H1 (cell line): Measurements from ENCODE around the gene SNX25. TPM values are rescaled to one million over a fixed set of nuclear protein-coding genes. Genes with fewer than 3 reads are reported as not detected.

Experiments used
- CTCF ChIA-PET: fragments of 300-600 bp; sonication (Branson Sonifier 250); formaldehyde crosslinking; loops from one replicate; lab custom pipeline; 2021; ENCODE audit not compliant: partially characterized antibody; lab: Charles Lee
- POLR2A ChIA-PET: fragments of 300-600 bp; sonication (Branson Sonifier 250); formaldehyde crosslinking; loops from one replicate; lab custom pipeline; 2021; ENCODE audit warnings: inconsistent platforms; ENCODE audit not compliant: partially characterized antibody; lab: Charles Lee
- DNase-seq, 2 experiments: peaks; one replicate each; pipeline versions ENCODE4 v3.0.0 to v3.0.0-alpha.2; 2010 to 2022; ENCODE audit warnings: low spot score in 2 of 2, low read depth in 1 of 2, mixed read lengths in 1 of 2
- FAIRE-seq: peaks from 2 replicates; lab custom pipeline; 2011; peaks lifted over from hg19 to GRCh38; lab: Jason Lieb, UNC
- H2AFZ ChIP-seq: 2 replicates; pipeline ENCODE4 v1.8.1; 2012; ENCODE audit warnings: low read length, inconsistent platforms
- H2AK5ac ChIP-seq: 2 replicates; pipeline ENCODE4 v1.6.1; 2013; ENCODE audit warnings: low read depth, low read length
- H2BK120ac ChIP-seq: replicated peaks from 2 replicates; pipeline ENCODE3; 2013; ENCODE audit warnings: low read depth, low read length, inconsistent platforms
- H2BK12ac ChIP-seq: 2 replicates; pipeline ENCODE4 v1.6.1; 2013; ENCODE audit warnings: low read depth, low read length
- H2BK15ac ChIP-seq: 2 replicates; pipeline ENCODE4 v1.6.1; 2013; ENCODE audit warnings: low read length
- H2BK20ac ChIP-seq: 2 replicates; pipeline ENCODE4 v1.6.1; 2013; ENCODE audit warnings: low read length
- H2BK5ac ChIP-seq: 2 replicates; pipeline ENCODE4 v1.6.1; 2013; ENCODE audit warnings: low read depth, low read length
- H3K14ac ChIP-seq: 2 replicates; pipeline ENCODE4 v1.6.1; 2013; ENCODE audit warnings: inconsistent platforms; ENCODE audit not compliant: insufficient read length
- H3K18ac ChIP-seq: 2 replicates; pipeline ENCODE4 v1.6.1; 2013; ENCODE audit warnings: low read length; ENCODE audit errors: extremely low read depth
- H3K23ac ChIP-seq: 2 replicates; pipeline ENCODE4 v1.6.1; 2013; ENCODE audit warnings: inconsistent platforms; ENCODE audit not compliant: insufficient read length
- H3K23me2 ChIP-seq: 2 replicates; pipeline ENCODE4 v1.6.1; 2013; ENCODE audit warnings: low read depth, low read length
- H3K27ac ChIP-seq: 2 replicates; pipeline ENCODE4 v1.6.1; 2011; ENCODE audit warnings: low read depth, low read length, inconsistent platforms
- H3K27me3 ChIP-seq, 4 experiments: replicated peaks in 1 of 4; 1 replicate in 1 of 4; 2 replicates in 3 of 4; pipeline versions ENCODE4 v1.6.1 to v1.8.1; 2011 to 2013; ENCODE audit warnings: low read length in 3 of 4, mild to moderate bottlenecking in 3 of 4, inconsistent platforms in 2 of 4, mixed read lengths in 2 of 4, moderate library complexity in 1 of 4; ENCODE audit not compliant: control insufficient read depth in 3 of 4, insufficient read depth in 3 of 4; ENCODE audit errors: extremely low read depth in 1 of 4
- H3K36me3 ChIP-seq, 4 experiments: 2 replicates each; pipeline versions ENCODE4 v1.6.1 to v1.8.1; 2011 to 2013; ENCODE audit warnings: mild to moderate bottlenecking in 4 of 4, low read length in 3 of 4, moderate library complexity in 2 of 4, control low read depth in 1 of 4, inconsistent platforms in 1 of 4; ENCODE audit not compliant: insufficient read depth in 4 of 4, control insufficient read depth in 2 of 4
- H3K4ac ChIP-seq: replicated peaks from 2 replicates; pipeline ENCODE3; 2013; ENCODE audit warnings: low read length, low read depth, mixed read lengths, inconsistent platforms; ENCODE audit not compliant: insufficient read length
- H3K4me1 ChIP-seq, 4 experiments: replicated peaks in 1 of 4; 1 replicate in 1 of 4; 2 replicates in 3 of 4; pipeline versions ENCODE4 v1.6.1 to v1.8.1; 2011 to 2013; ENCODE audit warnings: low read length in 3 of 4, inconsistent platforms in 2 of 4, mixed read lengths in 1 of 4; ENCODE audit not compliant: insufficient read depth in 4 of 4, control insufficient read depth in 3 of 4
- H3K4me2 ChIP-seq, 2 experiments: 2 replicates each; pipeline versions ENCODE4 v1.6.1 to v1.8.1; 2011 to 2013; ENCODE audit warnings: low read depth in 2 of 2, low read length in 2 of 2, control low read depth in 1 of 2, inconsistent platforms in 1 of 2, mild to moderate bottlenecking in 1 of 2; ENCODE audit not compliant: insufficient read depth in 1 of 2
- H3K4me3 ChIP-seq, 4 experiments: fragments of 200-600, 300-600 bp in 1 of 4; sonication (generic), shearing (Covaris generic), sonication (Bioruptor Twin) in 1 of 4; 2 replicates each; pipeline versions ENCODE4 v1.5.1 to v1.8.1; 2011 to 2016; ENCODE audit warnings: low read length in 4 of 4, low read depth in 3 of 4, control low read depth in 2 of 4, inconsistent platforms in 2 of 4, mild to moderate bottlenecking in 2 of 4, mixed read lengths in 1 of 4, moderate library complexity in 1 of 4; ENCODE audit not compliant: insufficient read depth in 2 of 4; ENCODE audit errors: extremely low read depth in 1 of 4
- H3K56ac ChIP-seq: replicated peaks from 2 replicates; pipeline ENCODE3; 2013; ENCODE audit warnings: low read depth, mild to moderate bottlenecking, mixed read lengths, low read length, inconsistent platforms; ENCODE audit not compliant: insufficient read length
- H3K79me1 ChIP-seq: 2 replicates; pipeline ENCODE4 v1.6.1; 2013; ENCODE audit warnings: low read depth, low read length, control low read depth
- H3K79me2 ChIP-seq, 2 experiments: 2 replicates each; pipeline versions ENCODE4 v1.6.1 to v1.8.1; 2012 to 2013; ENCODE audit warnings: low read length in 2 of 2, mild to moderate bottlenecking in 2 of 2, inconsistent platforms in 1 of 2; ENCODE audit not compliant: insufficient read depth in 2 of 2, control insufficient read depth in 1 of 2
- H3K9ac ChIP-seq, 4 experiments: replicated peaks in 1 of 4; 1 replicate in 1 of 4; 2 replicates in 3 of 4; pipeline versions ENCODE4 v1.6.1 to v1.8.1; 2011 to 2013; ENCODE audit warnings: low read depth in 3 of 4, low read length in 3 of 4, control low read depth in 2 of 4, mild to moderate bottlenecking in 2 of 4, moderate library complexity in 2 of 4, inconsistent platforms in 1 of 4; ENCODE audit errors: extremely low read depth in 1 of 4
- H3K9me3 ChIP-seq, 2 experiments: 2 replicates each; pipeline versions ENCODE4 v1.6.1 to v1.8.1; 2012 to 2013; ENCODE audit warnings: mild to moderate bottlenecking in 2 of 2, moderate library complexity in 2 of 2, control low read depth in 1 of 2, inconsistent platforms in 1 of 2, low read depth in 1 of 2, low read length in 1 of 2, mixed read lengths in 1 of 2; ENCODE audit not compliant: insufficient read depth in 2 of 2
- H4K20me1 ChIP-seq, 2 experiments: replicated peaks in 1 of 2; 2 replicates each; pipeline versions ENCODE3 to v1.8.1; 2011 to 2013; ENCODE audit warnings: inconsistent platforms in 2 of 2, low read length in 2 of 2, mild to moderate bottlenecking in 1 of 2; ENCODE audit not compliant: insufficient read depth in 2 of 2, control insufficient read depth in 1 of 2
- H4K5ac ChIP-seq: 2 replicates; pipeline ENCODE4 v1.6.1; 2013; ENCODE audit warnings: low read length, low read depth, mixed read lengths, inconsistent platforms; ENCODE audit not compliant: insufficient read length
- H4K8ac ChIP-seq: 2 replicates; pipeline ENCODE4 v1.8.0; 2013; ENCODE audit warnings: mild to moderate bottlenecking, moderate library complexity, low read length, inconsistent platforms; ENCODE audit not compliant: insufficient read depth; ENCODE audit errors: extremely low read depth
- H4K91ac ChIP-seq: replicated peaks from 2 replicates; pipeline ENCODE3; 2013; ENCODE audit warnings: low read length, mixed read lengths, inconsistent platforms; ENCODE audit not compliant: insufficient read length
- CHD1 ChIP-seq: IDR thresholded peaks from 2 replicates; pipeline ENCODE4 v1.6.1; 2012; ENCODE audit warnings: low read depth, low read length, improper control_type of control experiment
- GTF2F1 ChIP-seq: IDR thresholded peaks from 2 replicates; pipeline ENCODE4 v1.6.1; 2012; ENCODE audit warnings: low read depth, low read length, improper control_type of control experiment, borderline replicate concordance
- JUND ChIP-seq: IDR thresholded peaks from 2 replicates; pipeline ENCODE4 v1.6.1; 2011; ENCODE audit warnings: mild to moderate bottlenecking, improper control_type of control experiment, low read length
- KDM1A ChIP-seq: fragments of 200-600, 300-600 bp; sonication (generic); IDR thresholded peaks from 2 replicates; pipeline ENCODE4 v1.7.1; 2016; ENCODE audit warnings: mild to moderate bottlenecking, low read length, borderline replicate concordance
- KDM5A ChIP-seq: fragments of 200-600 bp; IDR thresholded peaks from 2 replicates; pipeline ENCODE4 v1.7.1; 2012; ENCODE audit warnings: mild to moderate bottlenecking, low read length, inconsistent platforms, mixed read lengths
- NRF1 ChIP-seq: IDR thresholded peaks from 2 replicates; pipeline ENCODE4 v1.6.1; 2011; ENCODE audit warnings: mild to moderate bottlenecking, low read depth, low read length, improper control_type of control experiment
- PHF8 ChIP-seq: fragments of 200-600 bp; sonication (generic); conservative IDR thresholded peaks from 2 replicates; pipeline ENCODE4 v1.7.1; 2012; ENCODE audit warnings: low read depth, mild to moderate bottlenecking, inconsistent platforms, low read length, moderate library complexity
- RNF2 ChIP-seq: fragments of 200-900, 300-1000 bp; sonication (generic); IDR thresholded peaks from 2 replicates; pipeline ENCODE4 v1.7.1; 2016; ENCODE audit warnings: borderline replicate concordance, low read depth, mild to moderate bottlenecking, antibody characterized with exemption, low read length; ENCODE audit not compliant: poor library complexity, severe bottlenecking; ENCODE audit errors: missing control alignments
- SIN3A ChIP-seq, 2 experiments: IDR thresholded peaks in 1 of 2; conservative IDR thresholded peaks in 1 of 2; 2 replicates each; pipeline ENCODE4 v1.6.1; 2011 to 2012; ENCODE audit warnings: low read length in 2 of 2, improper control_type of control experiment in 1 of 2, low read depth in 1 of 2, mild to moderate bottlenecking in 1 of 2
- YY1 ChIP-seq: IDR thresholded peaks from 2 replicates; pipeline ENCODE4 v1.6.1; 2011; ENCODE audit warnings: low read depth, mild to moderate bottlenecking, low read length
- WGBS, 2 experiments: shearing (Covaris generic) in 1 of 2; methylation state at CpG; one replicate each; pipeline versions ENCODE4 v1.1.6 to v1.1.7; 2013 to 2015; ENCODE audit warnings: low lambda C conversion rate in 2 of 2, mixed read lengths in 2 of 2, inconsistent platforms in 1 of 2, low coverage in 1 of 2, missing lambda C conversion rate in 1 of 2; ENCODE audit not compliant: insufficient replicate concordance in 2 of 2, insufficient coverage in 1 of 2, insufficient read length in 1 of 2; ENCODE audit errors: extremely low coverage in 1 of 2, missing lambda C conversion rate in 1 of 2; 5-methylcytosine and 5-hydroxymethylcytosine counted together
- polyA plus RNA-seq, 7 experiments: library from polyadenylated mRNA; depleted of rRNA in 3 of 7; stranded (reverse) in 5 of 7; unstranded in 2 of 7; fragments of >200 nt in 5 of 7; fragments of 200-250 nt in 2 of 7; gene quantifications; 1 replicate in 5 of 7; 2 replicates in 1 of 7; 4 replicates in 1 of 7; pipeline versions ENCODE4 v1.2.1 to v1.2.3, GENCODE V29; 2011 to 2013; ENCODE audit warnings: missing spikeins in 2 of 7, mixed read lengths in 2 of 7
- total RNA-seq: library from RNA; stranded (reverse); fragmentation: NEBNext Ultra II Directional; extraction: Animal tissue kit (Norgen Biotek cat#: 25700); gene quantifications from 2 replicates; pipeline ENCODE4 v1.2.1, GENCODE V29; 2021
- TF ChIP-seq, protein P1 (sequence below): IDR thresholded peaks from 2 replicates; pipeline ENCODE4 v1.6.1; 2012; ENCODE audit warnings: inconsistent platforms

The SNX25 gene
- total and polyA plus RNA-seq, 2 of the 8 experiments (the other 6 are each of a cell fraction or from before 2014, with no cell fraction given) = 5.4 to 19.9 TPM

DNA sequence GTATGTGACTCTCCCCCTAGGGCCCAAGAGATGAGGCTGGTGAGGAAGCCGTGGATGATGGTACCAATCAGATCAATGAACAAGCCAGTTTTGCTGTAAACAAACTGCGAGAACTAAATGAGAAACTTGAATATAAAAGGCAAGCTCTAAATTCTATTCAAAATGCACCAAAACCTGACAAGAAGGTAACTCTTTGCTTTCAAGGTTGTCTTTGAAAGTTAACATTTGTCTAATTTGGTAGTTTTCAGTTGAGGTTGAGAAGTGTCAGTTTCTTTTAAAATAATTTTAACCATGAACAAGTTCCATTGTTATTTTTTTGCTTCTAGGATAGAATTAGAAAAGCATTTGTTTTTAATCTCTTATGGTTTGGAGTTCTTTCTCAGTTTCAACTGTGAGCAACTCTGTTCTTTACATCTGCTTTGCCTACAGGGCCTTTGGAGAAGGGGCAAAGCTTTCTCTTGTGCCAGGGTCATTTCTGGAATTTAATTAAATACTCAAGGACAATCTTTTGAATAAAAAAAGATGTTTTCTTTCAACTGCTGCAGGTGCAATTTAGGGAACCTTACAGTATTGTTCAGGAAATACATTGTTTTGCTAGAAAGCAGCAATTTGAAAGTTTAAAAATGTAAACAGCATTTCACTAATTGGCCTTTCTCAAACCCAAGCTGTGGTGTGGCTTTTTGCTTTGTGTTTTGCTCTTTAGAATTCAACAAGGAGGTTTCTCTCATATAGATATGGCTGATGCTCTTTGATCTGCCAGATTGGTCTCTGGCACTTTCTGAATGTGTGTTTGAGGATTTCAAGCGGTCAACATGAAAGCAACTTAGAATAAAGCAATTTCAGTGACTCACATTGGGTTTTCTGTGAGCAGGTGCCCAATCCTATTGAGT is 123.4 kb downstream of the SNX25 start:
- H3K14ac ChIP-seq = no peak overlapping the region
- WGBS, 2 experiments = 86% methylated on average over 3 of the region's 3 CpGs; no CpG with 5 or more reads in 1 of the 2 experiments
- FAIRE-seq (no peak), DNase-seq (no peak)
- no peak overlapping the region for H2BK120ac ChIP-seq
- ChIA-PET POLR2A (interaction anchor here (1.1 kb wide), 2 partner anchors 14 to 18 kb away, joined by 3 to 4 read pairs; no protein-coding TSS in a partner anchor), CTCF (no interaction called here)
- H3K79me2 ChIP-seq = no peaks in the 10 kb centered on the region
- no peak overlapping the region for H2BK15ac ChIP-seq
- no peak overlapping the region for H2BK20ac ChIP-seq
- H3K4me1 ChIP-seq = peaks cover 0 to 2% (median 0%) of the 10 kb centered on the region in 4 experiments; a peak in 2 of 7 replicates
- peaks cover 10 to 16% of the 10 kb centered on the region in 2 experiments; a peak in 3 of 4 replicates for H3K9me3 ChIP-seq
- H3K23ac ChIP-seq = no peak overlapping the region
- H3K4me3 ChIP-seq = no peak overlapping the region
- no peak overlapping the region for H3K18ac ChIP-seq
- H4K20me1 ChIP-seq = no peaks in the 10 kb centered on the region
- no peak overlapping the region for H2BK12ac ChIP-seq
- H3K79me1 ChIP-seq = no peaks in the 10 kb centered on the region
- no peak overlapping the region for H3K4ac ChIP-seq
- H3K4me2 ChIP-seq = no peak overlapping the region
- H2AK5ac ChIP-seq = no peak overlapping the region
- no peak overlapping the region for H3K27ac ChIP-seq
- no peak overlapping the region for H4K8ac ChIP-seq
- no peaks in the 10 kb centered on the region for H3K27me3 ChIP-seq
- H3K56ac ChIP-seq = no peak overlapping the region
- no peaks in the 10 kb centered on the region for H3K23me2 ChIP-seq
- H2AFZ ChIP-seq = no peak overlapping the region
- H4K5ac ChIP-seq = no peak overlapping the region
- no peak overlapping the region for H4K91ac ChIP-seq
- H2BK5ac ChIP-seq = no peak overlapping the region
- H3K9ac ChIP-seq = no peak overlapping the region
- peaks cover 0 to 9% (median 3%) of the 10 kb centered on the region in 4 experiments; a peak in 2 of 8 replicates for H3K36me3 ChIP-seq
- TF ChIP-seq, protein P1, sequence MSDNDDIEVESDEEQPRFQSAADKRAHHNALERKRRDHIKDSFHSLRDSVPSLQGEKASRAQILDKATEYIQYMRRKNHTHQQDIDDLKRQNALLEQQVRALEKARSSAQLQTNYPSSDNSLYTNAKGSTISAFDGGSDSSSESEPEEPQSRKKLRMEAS = no peak
- TF ChIP-seq CHD1 (no peak), YY1 (no peak), PHF8 (no peak), RNF2 (no peak), SIN3A (conservative IDR thresholded peaks at IDR 0.05 in 1 of 2, IDR thresholded peaks at IDR 0.05 in 1 of 2; ENCODE audit: low read depth in 1 of 2, low read length in 2 of 2) (no peak), KDM5A (no peak), NRF1 (no peak), GTF2F1 (no peak), KDM1A (no peak), JUND (no peak)
